H9 (cell line): ENCODE data around the gene PLEKHA1. TPM values are rescaled to one million over a fixed set of nuclear protein-coding genes. Genes with fewer than 3 reads are reported as not detected.

Experiments
- DNase-seq: peaks from one replicate; pipeline ENCODE4 v3.0.0-alpha.2; 2017
- H2AFZ ChIP-seq: one replicate; pipeline ENCODE4 v1.6.1; 2013; ENCODE audit warnings: mild to moderate bottlenecking, low read length, control low read depth, moderate library complexity
- H2AK5ac ChIP-seq: 2 replicates; pipeline ENCODE4 v1.6.1; 2013; ENCODE audit warnings: low read length, control low read depth, mixed read lengths; ENCODE audit not compliant: insufficient read length
- H2BK120ac ChIP-seq: one replicate; pipeline ENCODE4 v1.6.1; 2013; ENCODE audit warnings: low read depth, mild to moderate bottlenecking, low read length, control low read depth, inconsistent platforms; ENCODE audit not compliant: poor library complexity, severe bottlenecking
- H2BK12ac ChIP-seq: 2 replicates; pipeline ENCODE4 v1.6.1; 2013; ENCODE audit warnings: low read length, control low read depth, mixed read lengths, low read depth; ENCODE audit not compliant: insufficient read length
- H2BK15ac ChIP-seq: 2 replicates; pipeline ENCODE4 v1.6.1; 2013; ENCODE audit warnings: low read depth, low read length, control low read depth
- H2BK20ac ChIP-seq: one replicate; pipeline ENCODE4 v1.6.1; 2013; ENCODE audit warnings: low read depth, mild to moderate bottlenecking, low read length, control low read depth, inconsistent platforms; ENCODE audit not compliant: poor library complexity, severe bottlenecking
- H2BK5ac ChIP-seq: 2 replicates; pipeline ENCODE4 v1.6.1; 2013; ENCODE audit warnings: low read length, control low read depth, mixed read lengths; ENCODE audit not compliant: insufficient read length
- H3K14ac ChIP-seq: 2 replicates; pipeline ENCODE4 v1.6.1; 2013; ENCODE audit warnings: low read length, control low read depth; ENCODE audit not compliant: insufficient read depth
- H3K18ac ChIP-seq: 2 replicates; pipeline ENCODE4 v1.6.1; 2013; ENCODE audit warnings: low read depth, mild to moderate bottlenecking, mixed read lengths, low read length, control low read depth; ENCODE audit not compliant: insufficient read length
- H3K23ac ChIP-seq: 2 replicates; pipeline ENCODE4 v1.6.1; 2013; ENCODE audit warnings: low read length, control low read depth, mixed read lengths, low read depth; ENCODE audit not compliant: insufficient read length
- H3K23me2 ChIP-seq: 2 replicates; pipeline ENCODE4 v1.6.1; 2013; ENCODE audit warnings: low read depth, mild to moderate bottlenecking, mixed read lengths, low read length, control low read depth; ENCODE audit not compliant: insufficient read length, poor library complexity, severe bottlenecking
- H3K27ac ChIP-seq: 2 replicates; pipeline ENCODE4 v1.5.1; 2013; ENCODE audit warnings: low read length, control low read depth, mixed read lengths, low read depth; ENCODE audit not compliant: insufficient read length
- H3K27me3 ChIP-seq: 2 replicates; pipeline ENCODE4 v1.6.1; 2013; ENCODE audit warnings: low read length, control low read depth, inconsistent platforms; ENCODE audit not compliant: insufficient read depth
- H3K4ac ChIP-seq: 2 replicates; pipeline ENCODE4 v1.6.1; 2013; ENCODE audit warnings: low read depth, mild to moderate bottlenecking, control low read depth, inconsistent platforms, low read length, moderate library complexity
- H3K4me1 ChIP-seq: 2 replicates; pipeline ENCODE4 v1.6.1; 2013; ENCODE audit warnings: low read length, control low read depth, inconsistent platforms; ENCODE audit not compliant: insufficient read depth
- H3K4me2 ChIP-seq: 2 replicates; pipeline ENCODE4 v1.6.1; 2013; ENCODE audit warnings: low read length, control low read depth, mixed read lengths; ENCODE audit not compliant: insufficient read length, insufficient read depth
- H3K56ac ChIP-seq: 2 replicates; pipeline ENCODE4 v1.6.1; 2013; ENCODE audit warnings: low read depth, mild to moderate bottlenecking, mixed read lengths, low read length, control low read depth; ENCODE audit not compliant: insufficient read length
- H3K79me1 ChIP-seq: 2 replicates; pipeline ENCODE4 v1.6.1; 2013; ENCODE audit warnings: low read depth, mild to moderate bottlenecking, moderate library complexity, low read length, control low read depth, inconsistent platforms; ENCODE audit not compliant: insufficient read depth, poor library complexity, severe bottlenecking
- H3K79me2 ChIP-seq: 2 replicates; pipeline ENCODE4 v1.6.1; 2013; ENCODE audit warnings: low read length, control low read depth, inconsistent platforms; ENCODE audit not compliant: insufficient read depth
- H3K9ac ChIP-seq: 2 replicates; pipeline ENCODE4 v1.6.1; 2013; ENCODE audit warnings: low read length, control low read depth, mixed read lengths; ENCODE audit not compliant: insufficient read length; ENCODE audit errors: extremely low read depth
- H3K9me3 ChIP-seq: one replicate; pipeline ENCODE4 v1.6.1; 2013; ENCODE audit warnings: low read depth, low read length, inconsistent platforms; ENCODE audit not compliant: control insufficient read depth
- H3T11ph ChIP-seq: one replicate; pipeline ENCODE4 v1.6.1; 2013; ENCODE audit warnings: mild to moderate bottlenecking, low read length, control low read depth, inconsistent platforms
- H4K20me1 ChIP-seq: one replicate; pipeline ENCODE4 v1.6.1; 2013; ENCODE audit not compliant: control insufficient read depth, insufficient read length, insufficient read depth
- H4K5ac ChIP-seq: 2 replicates; pipeline ENCODE4 v1.6.1; 2013; ENCODE audit warnings: low read depth, mild to moderate bottlenecking, mixed read lengths, low read length, control low read depth; ENCODE audit not compliant: insufficient read length
- H4K8ac ChIP-seq: replicated peaks from 2 replicates; pipeline ENCODE4 v1.6.1; 2013; ENCODE audit warnings: low read length, control low read depth, mixed read lengths, low read depth; ENCODE audit not compliant: insufficient read length
- H4K91ac ChIP-seq: 2 replicates; pipeline ENCODE4 v1.6.1; 2013; ENCODE audit warnings: low read depth, mild to moderate bottlenecking, moderate library complexity, mixed read lengths, low read length, control low read depth; ENCODE audit not compliant: insufficient read length
- H3K27ac Mint-ChIP-seq, 3 experiments: 2 replicates in 2 of 3; 3 replicates in 1 of 3; pipeline ENCODE4 v1.8.0; 2020 to 2021; ENCODE audit warnings: mixed read lengths in 3 of 3, mild to moderate bottlenecking in 1 of 3, moderate library complexity in 1 of 3
- H3K27me3 Mint-ChIP-seq: 2 replicates; pipeline ENCODE4 v1.8.0; 2021; ENCODE audit warnings: low read depth, mild to moderate bottlenecking, moderate library complexity, mixed read lengths
- H3K36me3 Mint-ChIP-seq, 3 experiments: 2 replicates in 2 of 3; 3 replicates in 1 of 3; pipeline ENCODE4 v1.8.0; 2020 to 2021; ENCODE audit warnings: low read depth in 3 of 3, mixed read lengths in 3 of 3; ENCODE audit not compliant: insufficient read depth in 1 of 3
- H3K4me1 Mint-ChIP-seq, 2 experiments: 2 replicates each; pipeline ENCODE4 v1.8.0; 2020; ENCODE audit warnings: mixed read lengths in 2 of 2
- H3K4me3 Mint-ChIP-seq, 2 experiments: 2 replicates in 1 of 2; 3 replicates in 1 of 2; pipeline ENCODE4 v1.8.0; 2020 to 2021; ENCODE audit warnings: mild to moderate bottlenecking in 2 of 2, mixed read lengths in 2 of 2, moderate library complexity in 1 of 2
- H3K9me3 Mint-ChIP-seq, 2 experiments: 2 replicates in 1 of 2; 3 replicates in 1 of 2; pipeline ENCODE4 v1.8.0; 2020; ENCODE audit warnings: mild to moderate bottlenecking in 2 of 2, mixed read lengths in 2 of 2, moderate library complexity in 1 of 2
- CTCF ChIP-seq: fragments of 200-600 bp; sonication (generic); conservative IDR thresholded peaks from 3 replicates; pipeline ENCODE4 v1.8.0; 2021; ENCODE audit warnings: antibody characterized with exemption, mild to moderate bottlenecking
- total RNA-seq: library from RNA; stranded (reverse); gene quantifications from 2 replicates; pipeline ENCODE4 v1.2.1, GENCODE V29; 2021

The PLEKHA1 gene
- total RNA-seq, 1 experiment from 2014 or later, result 32.7 TPM

- Histone ChIP-seq H3K79me2 (peaks cover 3% of the 10 kb centered on the region; the same call in 1 of the 2 replicates), H3K27me3 (no peaks in the 10 kb centered on the region; the same call in 1 of the 2 replicates), H3K14ac (no peak overlapping the region), H3K9me3 (no peaks in the 10 kb centered on the region), H2BK15ac (no peak overlapping the region), H3T11ph (no peak overlapping the region), H4K8ac (no peak overlapping the region), H3K23ac (no peak overlapping the region), H3K4ac (no peak overlapping the region), H3K23me2 (no peaks in the 10 kb centered on the region), H2AFZ (no peak overlapping the region), H4K20me1 (no peaks in the 10 kb centered on the region), H3K27ac (no peak overlapping the region), H4K91ac (no peak overlapping the region), H3K79me1 (peaks cover 3% of the 10 kb centered on the region), H3K56ac (no peak overlapping the region), H3K9ac (no peak overlapping the region), H2BK12ac (no peak overlapping the region), H3K18ac (no peak overlapping the region), H4K5ac (no peak overlapping the region), H2BK5ac (no peak overlapping the region), H2BK20ac (no peak overlapping the region), H3K4me1 (no peaks in the 10 kb centered on the region), H3K4me2 (no peak overlapping the region), H2AK5ac (no peak overlapping the region), H2BK120ac (no peak overlapping the region)
- Mint-ChIP-seq H3K27me3 (no peaks in the 10 kb centered on the region), H3K4me3 (no peak overlapping the region), H3K27ac (peak overlapping the region in 1 of 3 experiments; percentile 59; a peak in 2 of 7 replicates), H3K9me3 (peaks cover 9 to 13% of the 10 kb centered on the region in 2 experiments; a peak in 4 of 5 replicates), H3K36me3 (peaks cover 26 to 52% (median 29%) of the 10 kb centered on the region in 3 experiments), H3K4me1 (peaks cover 0 to 4% of the 10 kb centered on the region in 2 experiments; a peak in 1 of 4 replicates)
- TF ChIP-seq CTCF, result no peak
- no peak for DNase-seq
These were observed 17.4 kb downstream of the PLEKHA1 start for GRCh38 chr10:122391875-122392274.
